HCT116 (cell line): ENCODE data around the gene CD72. TPM values are rescaled to one million over a fixed set of nuclear protein-coding genes. Genes with fewer than 3 reads are reported as not detected.

Experiments used
- ATAC-seq: fragments of 200-7000 bp; cut with Tn5 transposase; 2 replicates; pipeline ENCODE4 v1.9.1; 2020; ENCODE audit warnings: mild to moderate bottlenecking, moderate library complexity
- BruUV-seq: library from RNA; stranded (reverse); fragments of 400-500 nt; replicated peaks from 2 replicates; lab custom pipeline; 2021; lab: Mats Ljungman, UMichigan
- CTCF ChIA-PET: fragments of 300-600 bp; sonication (Branson Sonifier 250); formaldehyde crosslinking; loops from one replicate; lab custom pipeline; 2021; ENCODE audit warnings: antibody characterized with exemption; lab: Charles Lee
- POLR2A ChIA-PET: fragments of 300-600, 350-600 bp; sonication (Branson Sonifier 250); formaldehyde crosslinking; loops from one replicate; lab custom pipeline; 2021; ENCODE audit warnings: antibody characterized with exemption; lab: Charles Lee
- RAD21 ChIA-PET, 2 experiments: fragments of 300-600 bp; sonication (Branson Sonifier 250); formaldehyde crosslinking; loops; one replicate each; lab custom pipeline; 2023; ENCODE audit warnings: low total read pairs in 2 of 2; ENCODE audit not compliant: uncharacterized antibody in 2 of 2, unreplicated experiment in 2 of 2, low non-redundant PET in 1 of 2; lab: Charles Lee
- DNase-seq: peaks from one replicate; pipeline ENCODE4 v3.0.0-alpha.2; 2010; ENCODE audit warnings: low read depth, low spot score
- H2AFZ ChIP-seq: fragments of 200-600 bp; shearing (Covaris generic), sonication (generic); 2 replicates; pipeline ENCODE4 v1.6.1; 2017; ENCODE audit warnings: low read depth, mixed run types, mixed read lengths, antibody characterized with exemption, low read length; ENCODE audit not compliant: poor library complexity, severe bottlenecking
- H3K27ac ChIP-seq: 2 replicates; pipeline ENCODE4 v1.5.1; 2012; ENCODE audit warnings: low read depth, low read length
- H3K27me3 ChIP-seq: fragments of 200-600 bp; sonication (generic); 2 replicates; pipeline ENCODE4 v1.6.1; 2016; ENCODE audit warnings: mixed run types, low read length, mixed read lengths; ENCODE audit not compliant: insufficient read depth
- H3K36me3 ChIP-seq, 2 experiments: fragments of 200-500 bp in 1 of 2; fragments of 200-600 bp in 1 of 2; sonication (Bioruptor generic) in 1 of 2; sonication (generic) in 1 of 2; 2 replicates each; pipeline versions ENCODE4 v1.5.1 to v1.6.1; 2014 to 2016; ENCODE audit warnings: low read length in 2 of 2, inconsistent platforms in 1 of 2, mixed read lengths in 1 of 2, mixed run types in 1 of 2; ENCODE audit not compliant: insufficient read depth in 2 of 2, control insufficient read depth in 1 of 2
- H3K4me1 ChIP-seq, 2 experiments: fragments of 200-600 bp in 1 of 2; sonication (generic) in 1 of 2; 2 replicates each; pipeline versions ENCODE4 v1.5.1 to v1.6.1; 2012 to 2017; ENCODE audit warnings: low read length in 2 of 2, inconsistent platforms in 1 of 2, mild to moderate bottlenecking in 1 of 2, mixed read lengths in 1 of 2, mixed run types in 1 of 2, moderate library complexity in 1 of 2; ENCODE audit not compliant: insufficient read depth in 2 of 2, control insufficient read depth in 1 of 2
- H3K4me2 ChIP-seq: fragments of 200-600 bp; sonication (generic); 2 replicates; pipeline ENCODE4 v1.6.1; 2017; ENCODE audit warnings: mixed run types, low read length, mixed read lengths
- H3K4me3 ChIP-seq, 2 experiments: fragments of 200-600 bp in 1 of 2; sonication (generic) in 1 of 2; replicated peaks in 1 of 2; 2 replicates each; pipeline ENCODE4 v1.5.1; 2011 to 2016; ENCODE audit warnings: low read length in 2 of 2, control low read depth in 1 of 2, low read depth in 1 of 2, mild to moderate bottlenecking in 1 of 2, mixed read lengths in 1 of 2, mixed run types in 1 of 2
- H3K79me2 ChIP-seq: fragments of 200-600 bp; sonication (generic); 2 replicates; pipeline ENCODE4 v1.6.1; 2017; ENCODE audit warnings: mild to moderate bottlenecking, mixed run types, low read length, moderate library complexity, mixed read lengths; ENCODE audit not compliant: insufficient read depth
- H3K9ac ChIP-seq: fragments of 200-600 bp; sonication (generic); 2 replicates; pipeline ENCODE4 v1.6.1; 2016; ENCODE audit warnings: low read length, mixed read lengths
- H3K9me2 ChIP-seq: fragments of 200-600 bp; sonication (generic), shearing (Covaris generic); 2 replicates; pipeline ENCODE4 v1.6.1; 2017; ENCODE audit warnings: mixed run types, mild to moderate bottlenecking, moderate library complexity; ENCODE audit not compliant: insufficient read depth
- H3K9me3 ChIP-seq, 2 experiments: fragments of 200-500 bp in 1 of 2; fragments of 200-600 bp in 1 of 2; sonication (Bioruptor generic) in 1 of 2; sonication (generic) in 1 of 2; 2 replicates each; pipeline ENCODE4 v1.6.1; 2014 to 2017; ENCODE audit warnings: low read length in 2 of 2, mixed read lengths in 2 of 2, inconsistent platforms in 1 of 2, low read depth in 1 of 2, mild to moderate bottlenecking in 1 of 2, mixed run types in 1 of 2, moderate library complexity in 1 of 2; ENCODE audit not compliant: control insufficient read depth in 1 of 2, insufficient read depth in 1 of 2
- H4K20me1 ChIP-seq: fragments of 200-600 bp; sonication (generic), shearing (Covaris generic); 2 replicates; pipeline ENCODE4 v1.6.1; 2017; ENCODE audit warnings: mixed run types, mild to moderate bottlenecking, moderate library complexity; ENCODE audit not compliant: insufficient read depth
- CEBPB ChIP-seq: IDR thresholded peaks from 2 replicates; pipeline ENCODE4 v1.6.1; 2012; ENCODE audit warnings: low read depth
- EGR1 ChIP-seq: IDR thresholded peaks from 2 replicates; pipeline ENCODE4 v1.6.1; 2012; ENCODE audit warnings: low read depth
- FOSL1 ChIP-seq: IDR thresholded peaks from 2 replicates; pipeline ENCODE4 v1.6.1; 2012; ENCODE audit warnings: low read depth
- JUND ChIP-seq: IDR thresholded peaks from 2 replicates; pipeline ENCODE4 v1.6.1; 2012
- MAX ChIP-seq: IDR thresholded peaks from 2 replicates; pipeline ENCODE4 v1.6.1; 2012
- POLR2AphosphoS5 ChIP-seq: IDR thresholded peaks from 2 replicates; pipeline ENCODE4 v1.6.1; 2011; ENCODE audit warnings: mild to moderate bottlenecking, low read depth, low read length, moderate library complexity
- RAD21 ChIP-seq: IDR thresholded peaks from 2 replicates; pipeline ENCODE4 v1.6.1; 2012; ENCODE audit warnings: low read depth, mild to moderate bottlenecking
- REST ChIP-seq: IDR thresholded peaks from 2 replicates; pipeline ENCODE4 v1.6.1; 2012; ENCODE audit warnings: low read depth
- SIN3A ChIP-seq: IDR thresholded peaks from 2 replicates; pipeline ENCODE4 v1.6.1; 2012; ENCODE audit warnings: low read depth
- SRF ChIP-seq: IDR thresholded peaks from 2 replicates; pipeline ENCODE4 v1.6.1; 2012; ENCODE audit warnings: low read depth
- TCF7L2 ChIP-seq: IDR thresholded peaks from 2 replicates; pipeline ENCODE4 v1.7.0; 2011; ENCODE audit warnings: borderline replicate concordance, inconsistent platforms; ENCODE audit not compliant: insufficient read depth, insufficient read length; ENCODE audit errors: extremely low read depth
- ZFX ChIP-seq: fragments of 450-650 bp; IDR thresholded peaks from 2 replicates; pipeline ENCODE4 v1.6.1; 2017
- intact Hi-C: fragments of 100-400 bp; cut with micrococcal nuclease; formaldehyde crosslinking; loops from 2 replicates; pipeline ENCODE4 v1.10.0; 2022
- total RNA-seq: library from RNA; stranded (reverse); gene quantifications from one replicate; pipeline ENCODE4 v1.2.1, GENCODE V29; 2021; ENCODE audit not compliant: unreplicated experiment
- TF ChIP-seq, protein P1 (sequence below): IDR thresholded peaks from 2 replicates; pipeline ENCODE4 v1.6.1; 2011; ENCODE audit warnings: mild to moderate bottlenecking, low read length, moderate library complexity; ENCODE audit not compliant: insufficient replicate concordance; ENCODE audit errors: extremely low read depth

CD72 gene
- total RNA-seq, 1 experiment from 2014 or later = 1.6 TPM

DNA sequence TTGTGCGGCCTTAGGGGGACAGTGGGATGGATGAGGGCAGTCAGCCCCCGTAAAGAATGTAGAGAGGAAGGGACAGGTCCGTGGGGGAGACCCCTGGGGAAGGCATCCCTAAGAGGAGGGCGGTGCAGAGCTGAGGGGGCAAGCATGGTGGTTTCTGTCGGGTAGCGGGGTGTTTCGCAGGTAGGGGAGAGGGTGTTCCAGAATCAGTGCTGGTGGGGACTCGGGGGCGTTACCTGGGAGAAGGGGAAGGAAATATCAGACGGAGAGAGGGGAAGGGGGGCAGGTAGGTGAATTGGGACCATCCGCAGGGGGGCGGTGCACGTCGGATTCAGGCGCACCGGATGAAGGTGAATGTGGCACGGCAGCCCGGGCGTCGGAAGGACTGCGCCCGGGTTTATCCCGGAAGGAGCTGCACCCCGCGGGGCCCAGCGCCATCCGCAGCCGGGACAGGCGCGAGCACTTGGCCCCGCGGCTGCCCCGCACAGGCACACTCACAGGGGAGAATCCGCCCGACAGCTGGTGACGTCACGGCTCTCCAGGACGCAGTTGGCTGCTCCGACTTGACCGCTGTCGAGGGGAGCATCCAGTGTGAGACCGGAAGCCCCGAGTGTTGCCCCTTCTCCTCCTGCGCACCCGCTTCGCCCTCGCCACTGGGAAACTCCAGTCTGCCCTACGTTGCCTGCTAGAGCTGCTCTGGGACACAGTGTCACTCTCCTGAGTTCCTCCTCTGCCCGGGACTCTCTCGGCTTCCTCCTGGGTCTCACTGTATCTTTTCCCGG lies 1.3 kb downstream of the CD72 start:
- Histone ChIP-seq H3K4me2 (no peak overlapping the region), H3K27ac (no peak overlapping the region), H2AFZ (no peak overlapping the region), H3K4me1 (no peaks in the 10 kb centered on the region), H3K9me3 (no peaks in the 10 kb centered on the region), H3K36me3 (no peaks in the 10 kb centered on the region), H4K20me1 (no peaks in the 10 kb centered on the region), H3K27me3 (no peaks in the 10 kb centered on the region), H3K9me2 (no peaks in the 10 kb centered on the region), H3K79me2 (no peaks in the 10 kb centered on the region), H3K9ac (no peak overlapping the region), H3K4me3 (no peak overlapping the region)
- ChIA-PET RAD21 (no interaction called here), POLR2A (no interaction called here), CTCF (no interaction called here)
- intact Hi-C loops = no loop called here
- DNase-seq = no peak
- no TSS peak for BruUV-seq
- TF ChIP-seq POLR2AphosphoS5 (no peak), RAD21 (no peak)
- ATAC-seq = no peak

- no peak for ATAC-seq
- no peak overlapping the region for H3K9ac ChIP-seq
- TF ChIP-seq, protein P1, sequence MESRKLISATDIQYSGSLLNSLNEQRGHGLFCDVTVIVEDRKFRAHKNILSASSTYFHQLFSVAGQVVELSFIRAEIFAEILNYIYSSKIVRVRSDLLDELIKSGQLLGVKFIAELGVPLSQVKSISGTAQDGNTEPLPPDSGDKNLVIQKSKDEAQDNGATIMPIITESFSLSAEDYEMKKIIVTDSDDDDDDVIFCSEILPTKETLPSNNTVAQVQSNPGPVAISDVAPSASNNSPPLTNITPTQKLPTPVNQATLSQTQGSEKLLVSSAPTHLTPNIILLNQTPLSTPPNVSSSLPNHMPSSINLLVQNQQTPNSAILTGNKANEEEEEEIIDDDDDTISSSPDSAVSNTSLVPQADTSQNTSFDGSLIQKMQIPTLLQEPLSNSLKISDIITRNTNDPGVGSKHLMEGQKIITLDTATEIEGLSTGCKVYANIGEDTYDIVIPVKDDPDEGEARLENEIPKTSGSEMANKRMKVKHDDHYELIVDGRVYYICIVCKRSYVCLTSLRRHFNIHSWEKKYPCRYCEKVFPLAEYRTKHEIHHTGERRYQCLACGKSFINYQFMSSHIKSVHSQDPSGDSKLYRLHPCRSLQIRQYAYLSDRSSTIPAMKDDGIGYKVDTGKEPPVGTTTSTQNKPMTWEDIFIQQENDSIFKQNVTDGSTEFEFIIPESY = no peak
- TF ChIP-seq TCF7L2 (no peak), MAX (no peak), SIN3A (no peak), CEBPB (no peak), SRF (no peak), REST (no peak), EGR1 (no peak), RAD21 (no peak), ZFX (no peak), FOSL1 (no peak), JUND (no peak)
- TF ChIP-seq, all 23 proteins: peak for 0
- H3K4me3 ChIP-seq = no peak overlapping the region
- no TSS peak for BruUV-seq
- H3K79me2 ChIP-seq = no peaks in the 10 kb centered on the region
- H3K36me3 ChIP-seq = no peaks in the 10 kb centered on the region
- no peaks in the 10 kb centered on the region for H3K27me3 ChIP-seq
- H2AFZ ChIP-seq = no peak overlapping the region
- no peak for DNase-seq
- no peaks in the 10 kb centered on the region for H3K9me3 ChIP-seq
- no peaks in the 10 kb centered on the region for H3K4me1 ChIP-seq
- H3K27ac ChIP-seq = no peak overlapping the region
- H3K4me2 ChIP-seq = no peak overlapping the region
- no peaks in the 10 kb centered on the region for H4K20me1 ChIP-seq
- H3K9me2 ChIP-seq = no peaks in the 10 kb centered on the region
- CTCF ChIA-PET = interaction anchor here (1.6 kb wide), 1 partner anchor 12 kb away, joined by 5 read pairs; no protein-coding TSS in a partner anchor
- intact Hi-C loops = no loop called here
- POLR2A ChIA-PET = no interaction called here
- RAD21 ChIA-PET = no interaction called here
Observed at GRCh38 chr9:35615981-35616680, 2.1 kb downstream of the CD72 start.
